Measurements from ENCODE around the gene DNAH17.

DNAH17 gene, protein sequence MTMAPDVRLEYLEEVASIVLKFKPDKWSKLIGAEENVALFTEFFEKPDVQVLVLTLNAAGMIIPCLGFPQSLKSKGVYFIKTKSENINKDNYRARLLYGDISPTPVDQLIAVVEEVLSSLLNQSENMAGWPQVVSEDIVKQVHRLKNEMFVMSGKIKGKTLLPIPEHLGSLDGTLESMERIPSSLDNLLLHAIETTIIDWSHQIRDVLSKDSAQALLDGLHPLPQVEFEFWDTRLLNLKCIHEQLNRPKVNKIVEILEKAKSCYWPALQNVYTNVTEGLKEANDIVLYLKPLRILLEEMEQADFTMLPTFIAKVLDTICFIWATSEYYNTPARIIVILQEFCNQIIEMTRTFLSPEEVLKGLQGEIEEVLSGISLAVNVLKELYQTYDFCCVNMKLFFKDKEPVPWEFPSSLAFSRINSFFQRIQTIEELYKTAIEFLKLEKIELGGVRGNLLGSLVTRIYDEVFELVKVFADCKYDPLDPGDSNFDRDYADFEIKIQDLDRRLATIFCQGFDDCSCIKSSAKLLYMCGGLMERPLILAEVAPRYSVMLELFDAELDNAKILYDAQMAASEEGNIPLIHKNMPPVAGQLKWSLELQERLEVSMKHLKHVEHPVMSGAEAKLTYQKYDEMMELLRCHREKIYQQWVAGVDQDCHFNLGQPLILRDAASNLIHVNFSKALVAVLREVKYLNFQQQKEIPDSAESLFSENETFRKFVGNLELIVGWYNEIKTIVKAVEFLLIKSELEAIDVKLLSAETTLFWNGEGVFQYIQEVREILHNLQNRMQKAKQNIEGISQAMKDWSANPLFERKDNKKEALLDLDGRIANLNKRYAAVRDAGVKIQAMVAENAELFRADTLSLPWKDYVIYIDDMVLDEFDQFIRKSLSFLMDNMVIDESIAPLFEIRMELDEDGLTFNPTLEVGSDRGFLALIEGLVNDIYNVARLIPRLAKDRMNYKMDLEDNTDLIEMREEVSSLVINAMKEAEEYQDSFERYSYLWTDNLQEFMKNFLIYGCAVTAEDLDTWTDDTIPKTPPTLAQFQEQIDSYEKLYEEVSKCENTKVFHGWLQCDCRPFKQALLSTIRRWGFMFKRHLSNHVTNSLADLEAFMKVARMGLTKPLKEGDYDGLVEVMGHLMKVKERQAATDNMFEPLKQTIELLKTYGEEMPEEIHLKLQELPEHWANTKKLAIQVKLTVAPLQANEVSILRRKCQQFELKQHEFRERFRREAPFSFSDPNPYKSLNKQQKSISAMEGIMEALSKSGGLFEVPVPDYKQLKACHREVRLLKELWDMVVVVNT (N-terminal part only)

DNA sequence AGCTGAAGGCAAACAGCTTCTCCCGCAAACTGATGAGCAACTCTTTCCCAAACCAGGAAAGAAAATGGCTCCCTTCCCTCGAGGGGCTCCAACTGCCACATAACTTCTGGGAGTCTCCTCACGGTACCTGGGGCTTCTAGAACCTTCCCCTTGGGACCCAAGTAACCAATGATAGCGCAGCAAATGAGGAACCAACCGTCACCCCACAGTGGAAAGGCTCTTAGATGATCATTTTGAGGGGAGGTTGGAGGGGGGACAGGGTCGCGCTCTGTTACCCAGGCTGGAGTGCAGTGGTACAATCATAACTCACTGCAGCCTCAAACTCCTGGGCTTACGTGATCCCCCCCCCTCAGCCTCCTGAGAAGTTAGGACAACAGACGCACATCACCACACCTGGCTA, at the start of gene DNAH17:
Gene DNAH17, minus strand, starts transcription at position 101 of the 400 bp plus-strand sequence. CDS start 2,339 bp downstream, outside the sequence.
- no peak for DNase-seq (ENCODE audit: low read depth)

DNA sequence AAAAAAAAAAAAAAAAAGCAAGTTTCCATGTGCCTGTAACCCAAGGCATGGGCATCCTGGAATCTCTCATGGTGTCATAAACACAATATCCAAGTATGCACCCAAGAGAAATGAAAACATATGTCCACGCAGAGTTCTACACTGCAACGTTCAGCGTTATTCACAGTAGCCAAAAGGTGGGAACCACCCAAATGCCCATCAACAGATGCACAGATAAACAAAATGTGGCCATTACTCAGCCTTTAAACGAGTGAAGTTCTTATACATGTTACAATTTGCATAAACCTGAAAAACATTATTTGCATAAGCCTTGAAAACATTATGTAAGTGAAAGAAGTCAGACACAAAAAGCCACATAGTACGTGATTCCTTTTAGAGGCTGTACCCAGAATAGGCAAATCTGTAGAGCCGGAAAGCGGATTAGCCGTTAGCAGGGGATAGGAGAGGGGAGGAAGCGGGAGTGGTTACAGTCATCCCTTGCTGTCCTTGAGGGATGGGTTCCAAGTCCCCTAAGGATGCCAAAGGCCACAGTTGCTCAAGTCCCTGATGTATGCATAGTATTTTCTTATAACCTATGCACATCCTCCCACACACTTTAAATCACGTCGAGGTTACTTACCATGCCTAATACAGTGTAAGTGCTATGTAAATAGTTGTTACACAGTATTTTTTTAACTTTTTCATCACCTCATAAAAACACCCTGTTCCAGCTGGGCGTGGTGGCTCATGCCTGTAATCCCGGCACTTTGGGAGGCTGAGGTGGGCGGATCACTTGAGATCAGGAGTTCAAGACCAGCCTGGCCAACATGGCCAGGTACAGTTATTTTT, 47.3 kb upstream of the DNAH17 start:
- no peak for DNase-seq (ENCODE audit: low read depth)

DNA sequence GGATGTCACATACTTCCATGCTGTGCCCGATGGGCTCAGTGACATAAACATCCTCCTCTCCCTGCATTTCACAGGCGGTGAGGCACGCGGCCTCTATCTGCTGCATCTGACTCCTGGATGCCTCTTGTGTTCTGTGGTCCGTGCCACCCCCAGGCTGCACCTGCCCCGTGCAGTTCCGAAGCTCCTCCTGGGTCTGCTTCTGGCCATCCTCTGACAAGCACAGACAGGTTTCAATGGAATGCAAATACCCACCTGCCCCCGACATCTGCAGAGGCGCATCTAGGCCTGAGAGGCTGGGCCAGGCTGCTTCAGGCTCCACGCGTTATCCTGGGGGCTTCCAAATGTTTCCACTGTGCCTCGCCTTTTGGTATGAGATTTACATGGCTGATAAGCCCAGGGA, 46.3 kb upstream of the DNAH17 start:
- no peak for DNase-seq (ENCODE audit: low read depth)

DNA sequence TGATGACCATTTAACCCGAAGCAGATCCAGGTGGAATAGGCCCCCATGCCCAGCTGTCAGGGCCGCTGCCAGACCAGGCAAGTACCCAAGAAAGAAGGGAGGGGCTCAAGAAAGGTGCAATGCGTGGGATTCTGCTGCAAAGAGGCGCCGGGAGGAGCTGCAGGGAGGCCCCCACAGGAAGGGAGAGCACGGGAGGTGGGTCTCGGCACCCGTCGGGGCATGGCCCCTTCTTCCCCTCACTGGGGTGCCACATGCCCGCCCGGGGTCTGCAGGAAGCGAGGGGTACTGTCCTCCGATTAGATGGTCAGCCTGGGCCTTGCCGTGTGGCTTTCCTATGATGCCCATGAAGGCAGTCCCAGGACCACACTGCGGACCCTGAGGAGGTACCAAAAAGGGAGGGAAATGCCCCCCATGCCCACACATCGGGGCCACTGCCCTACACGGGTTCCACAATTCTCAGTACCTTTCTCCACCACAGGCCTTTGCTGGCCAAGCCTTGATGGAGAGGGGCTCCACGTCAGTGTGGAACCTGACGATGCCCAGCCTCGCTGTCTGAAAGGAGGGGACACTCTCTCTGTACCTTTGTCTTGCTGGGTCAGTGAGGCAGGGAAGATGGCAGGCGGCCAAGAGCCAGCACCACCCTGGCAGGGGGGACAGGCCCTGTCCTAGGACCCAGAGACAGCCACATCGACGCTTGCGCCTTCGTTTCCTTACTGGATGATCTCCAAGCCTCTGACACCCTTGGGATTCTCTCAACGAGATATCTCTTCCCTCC, 45.5 kb upstream of the DNAH17 start:
- no peak for DNase-seq (ENCODE audit: low read depth)

DNA sequence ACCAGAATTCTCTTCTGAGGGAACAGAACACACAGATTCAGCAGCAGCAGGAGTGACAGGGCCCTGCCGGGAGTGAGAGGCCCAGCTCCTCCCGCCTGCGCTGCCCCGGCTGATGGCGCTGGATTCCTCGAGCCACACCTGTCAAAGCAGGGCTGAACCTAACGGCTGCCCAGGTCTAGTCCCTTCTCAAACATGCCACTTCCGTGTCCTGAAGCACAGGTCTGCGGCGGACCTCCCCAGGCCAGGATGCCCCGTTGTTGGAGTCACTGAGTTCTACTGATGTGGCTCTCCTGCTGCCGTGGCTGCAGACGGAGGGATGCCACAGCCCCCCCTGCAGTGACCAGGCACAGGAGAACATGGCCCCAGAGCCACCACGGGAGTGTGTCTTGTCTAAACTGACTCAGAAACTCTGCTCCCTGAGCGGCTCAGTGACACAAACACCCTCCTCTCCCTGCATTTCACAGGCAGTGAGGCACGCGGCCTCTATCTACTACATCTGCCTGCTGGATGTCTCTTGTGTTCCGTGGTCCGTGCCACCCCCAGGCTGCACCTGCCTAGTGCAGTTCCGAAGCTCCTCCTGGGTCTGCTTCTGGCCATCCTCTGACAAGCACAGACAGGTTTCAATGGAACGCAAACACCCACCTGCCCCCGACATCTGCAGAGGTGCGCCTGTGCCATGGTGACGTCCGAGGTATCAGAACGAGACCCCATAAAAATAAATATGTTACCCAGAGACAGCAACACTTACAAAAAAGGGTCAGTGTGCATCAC, 44.7 kb upstream of the DNAH17 start:
- no peak for DNase-seq (ENCODE audit: low read depth)

DNA sequence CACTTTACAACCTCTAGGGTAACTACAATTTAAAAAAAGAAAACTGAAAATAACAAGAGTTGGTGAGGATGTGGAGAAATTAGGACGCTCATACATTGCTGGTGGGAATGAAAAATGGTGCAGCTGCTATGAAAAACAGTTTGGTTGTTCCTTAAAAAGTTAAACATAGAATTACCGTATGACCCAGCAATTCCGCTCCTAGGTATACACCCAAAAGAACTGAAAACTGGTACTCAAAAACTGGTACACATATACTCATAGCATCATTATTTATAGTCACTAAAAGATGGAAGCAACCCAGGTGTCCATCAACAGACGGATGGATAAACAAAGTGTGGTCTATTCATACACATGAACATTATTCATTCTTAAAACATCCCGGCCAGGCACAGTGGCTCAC, 42.9 kb upstream of the DNAH17 start:
- no peak for DNase-seq (ENCODE audit: low read depth)

DNA sequence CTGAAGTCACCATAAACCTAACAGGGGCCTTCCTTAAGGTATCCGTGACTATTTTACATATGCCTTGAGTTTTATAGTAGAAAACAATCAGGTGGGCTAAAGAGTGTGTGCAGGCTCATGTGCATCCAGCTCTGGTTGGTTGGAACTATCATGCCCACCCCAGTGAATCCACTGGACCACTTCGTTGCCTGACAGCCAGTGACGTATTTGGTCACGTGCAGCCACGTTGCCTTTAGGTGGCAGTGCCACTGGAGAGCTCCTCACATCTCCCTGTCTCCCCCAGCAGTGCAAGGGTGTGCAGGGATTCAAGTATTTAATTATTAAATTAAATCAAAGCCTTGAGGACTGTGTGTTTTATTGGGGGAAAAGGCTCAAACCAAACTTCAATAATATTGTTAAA, 42.1 kb upstream of the DNAH17 start:
- DNase-seq (ENCODE audit: low read depth) = no peak

DNA sequence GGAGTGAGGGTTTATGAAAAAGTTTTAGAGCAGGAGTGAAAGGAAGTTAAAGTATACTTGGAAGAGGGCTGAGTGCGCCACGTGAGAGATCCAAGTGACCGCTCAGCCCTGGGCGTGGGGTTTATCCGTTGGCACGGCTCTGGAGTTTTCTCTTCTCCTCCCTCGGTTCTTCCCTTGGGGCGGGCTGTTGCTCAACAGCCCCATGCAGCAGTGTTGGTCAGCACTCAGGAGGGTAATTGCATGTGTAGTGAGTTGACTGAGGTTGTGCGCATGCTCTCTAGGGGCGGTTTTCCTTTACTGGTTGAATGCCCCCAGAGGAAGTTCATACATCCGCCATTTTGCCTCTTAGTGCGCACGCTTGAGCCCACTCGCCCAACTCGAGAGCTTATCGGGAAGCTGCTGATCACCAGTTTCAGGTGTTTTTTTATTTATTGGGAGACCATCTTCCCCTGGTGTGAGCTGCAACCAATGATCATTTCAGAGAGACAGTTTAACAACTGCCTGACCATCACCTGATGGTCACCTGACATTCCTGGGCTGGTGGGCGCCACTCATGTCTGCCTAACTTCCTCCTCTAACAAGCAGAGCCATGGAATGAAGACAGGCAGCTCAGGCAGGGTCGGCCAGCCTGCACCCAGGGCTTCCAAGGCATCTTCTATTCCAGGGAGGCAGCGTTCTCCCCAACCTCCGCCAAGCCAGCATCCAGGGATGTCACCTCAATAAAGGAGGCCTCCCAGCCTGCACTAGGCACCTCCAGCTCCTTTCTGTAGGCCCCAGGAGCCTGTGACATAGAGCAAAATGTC, 41.3 kb upstream of the DNAH17 start:
- no peak for DNase-seq (ENCODE audit: low read depth)

DNA sequence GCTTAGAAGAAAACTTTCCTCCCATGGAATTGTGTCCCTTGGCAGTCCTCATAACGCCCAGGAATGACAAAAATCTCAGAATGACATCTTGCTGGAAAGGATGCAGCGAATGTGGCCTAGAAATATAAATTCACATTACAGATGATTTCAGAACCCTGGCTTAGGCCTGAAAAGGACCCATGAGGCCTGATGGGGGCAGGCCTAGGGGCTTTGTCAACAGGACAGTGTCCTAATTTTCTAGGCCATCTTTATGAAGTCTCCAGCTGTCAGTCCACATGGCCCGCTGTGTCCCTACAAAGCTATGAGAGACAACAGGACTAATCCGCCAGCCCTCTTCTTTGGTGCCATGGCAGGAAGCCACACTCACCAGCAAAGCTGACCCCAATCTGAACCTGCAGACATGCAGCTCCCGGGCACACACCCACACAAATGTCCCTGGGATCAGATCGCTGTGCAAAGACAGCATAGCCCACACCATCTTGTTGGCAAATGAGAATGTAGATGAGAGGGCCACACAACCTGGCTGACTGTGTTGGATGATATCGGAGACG, 40.4 kb upstream of the DNAH17 start:
- no peak for DNase-seq (ENCODE audit: low read depth)

DNA sequence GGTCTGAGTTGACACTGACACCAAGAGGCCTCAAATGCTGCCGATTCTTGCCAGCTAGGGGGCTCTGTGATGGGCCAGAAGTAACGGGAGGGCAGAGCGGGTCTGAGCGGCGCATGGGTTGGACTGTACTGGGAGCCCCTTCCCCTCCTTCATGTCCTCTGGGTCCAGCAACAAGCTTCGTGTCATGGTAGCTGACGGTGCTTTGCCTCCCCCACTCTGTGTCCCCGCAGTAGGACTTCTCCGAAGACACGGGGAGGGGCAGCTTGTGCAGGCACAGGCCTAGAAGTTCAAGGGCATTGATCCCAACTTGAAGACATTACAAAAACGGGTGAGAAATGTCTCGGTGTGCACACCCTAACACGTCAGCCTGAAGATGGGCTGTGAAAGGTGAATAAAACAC, 39.8 kb upstream of the DNAH17 start:
- no peak for DNase-seq (ENCODE audit: low read depth)

DNA sequence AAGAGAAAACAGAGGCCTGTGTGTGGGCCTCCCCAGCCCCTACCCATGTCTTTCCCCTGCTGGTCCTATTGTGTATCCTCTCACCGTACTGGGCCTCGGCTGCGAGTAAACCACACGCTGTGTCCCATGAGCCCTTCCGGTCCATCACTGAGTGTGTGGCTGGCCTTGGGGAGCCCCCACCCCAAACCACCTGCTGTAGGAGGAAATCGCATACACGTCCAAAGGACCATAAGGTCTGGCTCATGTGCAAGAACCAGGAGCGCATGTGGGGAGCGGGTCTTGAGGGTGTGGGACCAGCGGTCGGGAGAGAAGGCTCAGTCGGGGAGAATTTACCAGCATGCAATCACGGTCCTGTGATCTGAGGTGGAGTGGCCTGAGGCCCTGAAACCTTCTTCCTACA, 38.4 kb upstream of the DNAH17 start:
- no peak for DNase-seq (ENCODE audit: low read depth)

DNA sequence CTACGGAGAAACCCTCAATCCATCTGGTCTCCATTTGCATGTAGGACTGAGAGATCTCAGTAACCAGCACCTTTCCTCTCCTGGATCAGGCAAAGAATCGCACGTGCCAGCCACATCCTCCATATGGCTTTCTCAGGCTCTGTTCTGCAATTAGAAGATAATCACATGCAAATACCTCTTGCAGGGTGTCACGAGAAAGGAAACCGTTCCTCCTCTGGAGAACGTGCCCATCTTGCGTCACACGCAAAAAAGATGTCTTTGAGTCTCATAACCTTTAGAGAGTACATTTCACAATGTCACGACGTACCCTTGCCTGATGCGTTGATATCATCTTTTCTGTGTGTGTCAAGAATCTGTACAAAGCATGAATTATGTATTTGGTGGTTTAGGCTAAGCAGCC, 36.2 kb upstream of the DNAH17 start:
- no peak for DNase-seq (ENCODE audit: low read depth)

DNA sequence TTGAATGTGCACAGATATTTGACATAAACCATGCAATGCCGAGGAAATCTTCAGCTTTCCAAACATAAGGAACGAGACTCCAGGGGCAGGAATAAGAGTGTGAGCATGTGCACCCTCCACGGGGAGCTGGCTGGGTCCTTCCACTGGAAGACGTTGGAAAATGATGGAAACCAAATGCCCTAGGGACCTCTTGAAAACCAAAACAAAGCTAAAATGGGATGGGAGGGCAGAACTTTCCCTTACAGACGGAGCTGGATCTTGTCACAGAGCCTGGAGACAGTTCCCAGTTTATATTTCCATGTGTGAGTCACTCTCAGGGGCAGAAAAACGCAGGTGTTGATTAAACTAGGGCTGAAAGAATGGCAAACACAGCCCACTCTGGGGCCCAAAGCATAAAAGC, 34.4 kb upstream of the DNAH17 start:
- DNase-seq (ENCODE audit: low read depth) = no peak

DNA sequence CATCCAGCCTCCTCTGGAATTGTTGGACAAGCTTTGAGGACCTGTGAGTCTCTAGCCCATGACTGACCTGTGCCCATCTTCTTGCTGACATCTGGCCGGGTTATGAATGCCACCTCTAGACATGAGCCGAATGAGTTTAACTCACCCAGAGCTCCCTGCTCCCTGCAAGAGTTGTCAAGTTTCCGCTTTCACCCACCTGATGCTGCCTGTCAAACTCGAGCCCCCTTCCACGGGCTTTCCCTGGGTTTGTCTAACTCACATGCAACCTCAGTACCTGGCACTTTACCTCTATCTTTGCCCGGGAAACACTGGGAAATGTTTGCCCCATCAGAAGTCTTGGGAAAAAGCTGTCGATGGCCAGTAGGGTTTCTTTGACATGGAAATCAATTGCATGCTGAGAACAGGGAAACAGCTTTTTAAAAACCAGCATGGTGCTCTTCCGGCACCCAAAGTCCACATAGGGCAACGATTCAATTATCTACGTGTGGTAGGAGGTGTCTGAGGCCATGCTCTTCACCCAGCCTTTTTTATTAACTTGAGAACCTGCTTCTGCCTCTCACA, 33.8 kb upstream of the DNAH17 start:
- DNase-seq (ENCODE audit: low read depth) = no peak

DNA sequence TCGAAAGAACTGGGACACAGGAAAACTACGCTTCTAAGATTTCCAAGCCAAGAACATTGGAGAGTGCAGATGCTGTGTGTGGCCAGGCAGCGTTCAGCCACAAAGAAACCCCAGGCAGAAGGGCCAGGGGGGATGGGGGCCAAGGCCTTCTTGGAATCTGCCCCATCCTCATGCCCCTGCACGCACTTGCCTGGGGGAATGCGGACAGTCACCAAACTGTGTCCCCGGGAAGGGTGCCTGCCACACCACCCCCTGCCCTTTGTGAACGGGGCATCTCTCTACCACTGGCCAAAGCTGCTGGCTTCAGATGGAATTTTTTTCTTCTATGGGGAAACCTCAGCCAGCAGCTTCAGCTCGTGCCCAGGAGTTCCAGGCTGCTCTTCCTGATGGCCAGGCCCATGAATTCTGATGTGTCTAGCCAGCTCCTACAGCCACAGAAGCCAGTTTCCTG, 32.0 kb upstream of the DNAH17 start:
- no peak for DNase-seq (ENCODE audit: low read depth)

DNA sequence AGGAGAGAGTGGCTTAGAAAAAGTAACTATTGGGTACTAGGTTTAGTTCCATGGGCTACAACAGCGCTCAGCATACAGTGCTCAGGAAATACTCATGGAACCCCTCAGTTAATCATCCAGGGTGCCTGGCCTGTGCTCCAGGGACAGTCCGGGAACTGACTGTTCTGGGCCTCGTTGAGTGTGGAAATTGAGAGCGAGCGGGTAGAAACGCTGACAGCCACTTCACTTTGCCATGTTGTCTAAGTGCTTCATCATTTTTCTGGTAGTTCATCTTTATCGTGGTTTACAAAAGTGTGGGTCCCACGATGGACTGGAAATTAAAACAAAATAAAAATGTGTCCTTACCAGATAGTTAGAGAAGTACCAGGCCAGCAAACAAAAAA, 31.6 kb upstream of the DNAH17 start:
- no peak for DNase-seq (ENCODE audit: low read depth)

DNA sequence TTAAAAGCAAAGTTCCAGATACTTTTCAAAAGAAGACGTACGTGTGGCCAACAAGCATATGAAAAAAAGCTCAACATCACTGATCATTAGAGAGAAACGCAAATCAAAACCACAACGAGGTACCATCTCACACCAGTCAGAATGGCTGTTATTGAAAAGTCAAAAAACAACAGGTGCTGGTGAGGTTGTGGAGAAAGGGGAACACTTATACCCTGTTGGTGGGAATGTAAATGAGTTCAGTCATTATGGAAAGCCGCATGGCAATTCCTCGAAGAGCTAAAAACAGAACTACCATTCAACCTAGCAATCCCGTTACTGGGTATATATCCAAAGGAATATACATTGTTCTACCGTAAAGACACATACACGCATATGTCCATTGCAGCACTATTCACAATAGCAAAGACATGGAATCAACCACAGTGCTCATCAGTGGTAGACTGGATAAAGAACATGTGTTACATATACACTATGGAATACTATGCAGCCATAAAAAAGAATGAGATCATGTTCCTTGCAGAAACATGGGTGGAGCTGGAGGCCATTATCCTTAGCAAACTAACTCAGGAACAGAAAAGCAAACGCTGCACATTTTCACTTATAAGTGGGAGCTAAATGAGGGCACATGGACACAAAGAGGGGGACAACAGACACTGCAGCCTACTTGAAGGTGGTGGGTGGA, 31.1 kb upstream of the DNAH17 start:
- no peak for DNase-seq (ENCODE audit: low read depth)

DNA sequence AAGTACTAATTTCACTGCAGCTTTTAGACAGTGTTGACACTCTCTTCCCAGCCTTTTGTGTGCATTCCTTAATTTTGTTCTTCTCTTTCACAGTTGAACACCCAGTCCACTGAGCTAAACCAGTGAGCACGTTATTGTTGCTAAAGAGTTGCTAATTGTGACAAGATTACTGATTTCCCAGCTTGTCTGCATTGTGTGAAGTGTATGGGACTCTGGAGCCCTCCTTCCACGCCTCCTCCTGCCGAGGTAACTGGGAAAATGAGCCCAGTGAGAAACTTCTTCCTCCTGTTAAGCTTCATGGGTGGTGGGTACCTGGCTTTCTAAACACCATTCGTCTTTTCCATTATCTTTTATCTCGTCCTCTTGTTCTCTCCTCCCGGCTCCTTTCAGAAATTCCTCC, 29.8 kb upstream of the DNAH17 start:
- DNase-seq (ENCODE audit: low read depth) = no peak
